PC-3 (cell line): Measurements from ENCODE around the gene NOXA1.

ENCODE experiments used
- EZH2 ChIP-seq: fragments of 300-600 bp; sonication (generic); IDR thresholded peaks from one replicate; pipeline ENCODE4 v1.6.1; 2017; ENCODE audit warnings: antibody characterized with exemption, mild to moderate bottlenecking, low read length; ENCODE audit not compliant: unreplicated experiment
- TF ChIP-seq, protein P1 (sequence below): fragments of 300-600 bp; sonication (generic); conservative IDR thresholded peaks from 2 replicates; pipeline ENCODE4 v1.5.1; 2017; ENCODE audit warnings: antibody characterized with exemption, low read depth, mild to moderate bottlenecking, low read length

DNA sequence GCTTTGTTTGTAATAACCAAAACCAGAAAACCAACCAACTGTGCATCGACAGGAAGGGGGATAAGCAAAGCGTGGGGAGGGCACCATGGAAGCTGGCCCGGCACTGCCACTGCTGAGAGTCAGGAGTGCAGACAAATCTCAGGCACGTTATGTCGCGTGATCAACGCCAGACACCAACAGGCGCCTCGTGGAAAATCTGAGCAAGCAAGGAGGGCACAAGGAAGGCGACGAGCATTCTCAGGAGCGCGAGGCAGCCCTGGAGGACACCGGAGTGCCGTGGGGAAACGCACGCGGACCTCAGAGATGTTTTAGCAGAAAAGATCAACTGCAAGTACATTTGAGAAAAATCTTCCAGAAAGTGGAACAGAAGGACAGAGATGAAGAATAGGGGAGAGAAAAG, 51.1 kb downstream of the NOXA1 start:
- TF ChIP-seq, protein P1, sequence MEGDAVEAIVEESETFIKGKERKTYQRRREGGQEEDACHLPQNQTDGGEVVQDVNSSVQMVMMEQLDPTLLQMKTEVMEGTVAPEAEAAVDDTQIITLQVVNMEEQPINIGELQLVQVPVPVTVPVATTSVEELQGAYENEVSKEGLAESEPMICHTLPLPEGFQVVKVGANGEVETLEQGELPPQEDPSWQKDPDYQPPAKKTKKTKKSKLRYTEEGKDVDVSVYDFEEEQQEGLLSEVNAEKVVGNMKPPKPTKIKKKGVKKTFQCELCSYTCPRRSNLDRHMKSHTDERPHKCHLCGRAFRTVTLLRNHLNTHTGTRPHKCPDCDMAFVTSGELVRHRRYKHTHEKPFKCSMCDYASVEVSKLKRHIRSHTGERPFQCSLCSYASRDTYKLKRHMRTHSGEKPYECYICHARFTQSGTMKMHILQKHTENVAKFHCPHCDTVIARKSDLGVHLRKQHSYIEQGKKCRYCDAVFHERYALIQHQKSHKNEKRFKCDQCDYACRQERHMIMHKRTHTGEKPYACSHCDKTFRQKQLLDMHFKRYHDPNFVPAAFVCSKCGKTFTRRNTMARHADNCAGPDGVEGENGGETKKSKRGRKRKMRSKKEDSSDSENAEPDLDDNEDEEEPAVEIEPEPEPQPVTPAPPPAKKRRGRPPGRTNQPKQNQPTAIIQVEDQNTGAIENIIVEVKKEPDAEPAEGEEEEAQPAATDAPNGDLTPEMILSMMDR: no peak
- TF ChIP-seq EZH2: no peak
